Prostate gland (tissue), 2 donors: ENCODE measurements around the gene IPMK. TPM values are rescaled to one million over a fixed set of nuclear protein-coding genes. Genes with fewer than 3 reads are reported as not detected.

Experiments used
- DNase-seq: peaks from one replicate; pipeline ENCODE4 v3.0.0-alpha.2; 2019; ENCODE audit warnings: low spot score
- H3K27ac ChIP-seq, 2 donors: fragments of 200-600 bp; sonication (generic); 2 replicates each; pipeline ENCODE4 v1.5.1; 2017 to 2019
- H3K27me3 ChIP-seq: fragments of 200-600 bp; sonication (generic); replicated peaks from 2 replicates; pipeline ENCODE4 v1.5.1; 2019; ENCODE audit not compliant: insufficient read depth
- H3K36me3 ChIP-seq, 2 donors: fragments of 200-600 bp; sonication (generic); 1 replicate in 1 of 2; 2 replicates in 1 of 2; pipeline versions ENCODE4 v1.5.1 to v1.8.1; 2017 to 2019
- H3K4me1 ChIP-seq: fragments of 200-600 bp; sonication (generic); replicated peaks from 2 replicates; pipeline ENCODE4 v1.5.1; 2019
- H3K4me3 ChIP-seq, 2 donors: fragments of 200-600 bp; sonication (generic); 2 replicates each; pipeline ENCODE4 v1.5.1; 2017 to 2019
- H3K9me3 ChIP-seq: fragments of 200-600 bp; sonication (generic); 2 replicates; pipeline ENCODE4 v1.5.1; 2017
- CTCF ChIP-seq, 4 experiments: fragments of 200-600 bp in 2 of 4; fragments of 450-650 bp in 2 of 4; sonication (generic) in 2 of 4; IDR thresholded peaks; 1 replicate in 3 of 4; 2 replicates in 1 of 4; pipeline ENCODE4 v1.5.1; 2016 to 2019; ENCODE audit warnings: antibody characterized with exemption in 4 of 4, mild to moderate bottlenecking in 2 of 4, moderate library complexity in 2 of 4
- POLR2A ChIP-seq: fragments of 450-650 bp; IDR thresholded peaks from one replicate; pipeline ENCODE4 v1.6.1; 2016; ENCODE audit warnings: antibody characterized with exemption, mild to moderate bottlenecking
- POLR2AphosphoS5 ChIP-seq: sonication (generic); formaldehyde crosslinking; IDR thresholded peaks from one replicate; pipeline ENCODE4 v1.6.1; 2017; ENCODE audit warnings: antibody characterized with exemption
- WGBS: methylation state at CpG from one replicate; pipeline ENCODE4 v1.1.5; 2018; 5-methylcytosine and 5-hydroxymethylcytosine counted together
- intact Hi-C: fragments of 100-400 bp; cut with DNase I; formaldehyde crosslinking; loops from one replicate; pipeline ENCODE4 v1.14.2; 2022
- total RNA-seq, 2 donors: library from RNA; depleted of rRNA; stranded (reverse); fragments of >200 nt; gene quantifications; one replicate each; pipeline ENCODE4 v1.1.0, GENCODE V29; 2016

IPMK gene
- total RNA-seq, 2 donors from 2014 or later = 2.6 to 5.5 TPM

DNA sequence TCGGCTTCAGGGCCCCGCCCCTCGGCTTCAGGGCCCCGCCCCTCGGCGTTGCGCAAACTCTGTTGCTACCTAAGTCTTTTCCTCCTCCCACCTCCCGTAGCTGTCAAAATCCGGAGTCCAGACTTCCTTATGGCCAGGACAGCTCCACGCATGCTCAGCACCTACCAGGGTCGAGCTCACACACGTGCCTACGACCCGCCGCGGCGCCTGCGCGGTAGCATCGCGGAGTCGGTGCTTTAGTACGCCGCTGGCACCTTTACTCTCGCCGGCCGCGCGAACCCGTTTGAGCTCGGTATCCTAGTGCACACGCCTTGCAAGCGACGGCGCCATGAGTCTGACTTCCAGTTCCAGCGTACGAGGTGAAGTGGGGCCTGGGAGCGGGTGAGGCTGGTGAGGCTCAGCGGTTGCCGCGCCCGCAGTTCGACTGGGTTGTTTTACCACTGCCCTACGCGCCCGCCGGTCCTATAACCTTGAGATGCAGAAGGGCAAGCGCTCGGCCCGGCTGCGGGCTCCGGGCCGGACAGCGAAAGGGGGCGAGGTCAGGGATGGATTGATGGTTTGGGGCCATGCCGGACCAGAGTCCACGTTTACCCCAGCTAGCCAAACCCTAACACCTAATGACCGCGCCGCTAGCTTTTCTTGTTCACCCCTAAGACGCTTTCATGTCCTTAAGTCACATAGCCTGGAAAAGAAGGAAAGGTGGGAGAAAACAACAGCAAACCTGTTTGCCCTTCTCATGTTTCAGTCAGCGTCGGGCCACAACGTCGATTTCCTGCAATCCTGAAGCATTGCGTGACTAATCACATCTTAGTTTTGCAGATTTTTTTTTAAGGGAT lies 1.5 kb upstream of the IPMK start, which contains the start of gene CISD1:
Gene CISD1 (plus strand): TSS at position 217 of the 836 bp plus-strand sequence. CDS start 112 bp downstream, at position 329.
- intact Hi-C loops = no loop called here
- TF ChIP-seq POLR2A = peak; percentile 76
- TF ChIP-seq POLR2AphosphoS5 = peak; percentile 98
- TF ChIP-seq CTCF (IDR thresholded peaks at IDR 0.05) = no peak

DNA sequence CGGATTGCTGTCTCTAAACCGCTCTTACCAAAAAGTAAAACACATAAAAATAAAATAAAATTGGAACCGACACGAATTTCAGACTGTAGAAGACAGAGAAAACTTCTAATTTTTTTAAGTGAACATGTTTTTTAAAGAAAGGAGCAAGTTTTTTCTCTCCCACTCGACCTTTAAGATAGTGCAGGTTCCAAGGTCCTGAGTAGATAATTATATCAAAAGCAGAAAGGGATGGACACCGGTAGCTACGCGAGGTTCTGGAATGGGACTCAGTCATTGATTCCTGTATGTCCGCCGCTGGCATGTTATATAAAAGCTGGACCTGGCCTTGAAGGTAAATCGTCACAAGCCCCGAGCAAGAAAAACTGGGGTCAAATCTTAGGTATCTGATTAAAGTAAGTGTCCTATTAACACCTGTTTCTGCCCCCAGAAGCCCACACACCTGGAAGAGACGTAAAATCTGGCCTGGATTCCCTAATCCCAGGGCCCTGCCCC lies 806 bp upstream of the IPMK start:
- no peaks in the 10 kb centered on the region for H3K9me3 ChIP-seq
- H3K4me1 ChIP-seq = no peaks in the 10 kb centered on the region
- WGBS = under 1% methylated on average over 13 of the region's 13 CpGs
- no peak for DNase-seq
- peak overlapping the region; percentile 91 to 96 for H3K27ac ChIP-seq
- intact Hi-C loops = no loop called here
- H3K36me3 ChIP-seq = no peaks in the 10 kb centered on the region
- no peaks in the 10 kb centered on the region for H3K27me3 ChIP-seq
- peak overlapping the region; percentile 75 to 91 for H3K4me3 ChIP-seq
- TF ChIP-seq CTCF (IDR thresholded peaks at IDR 0.05) (no peak), POLR2AphosphoS5 (no peak), POLR2A (no peak)

More for the DNA sequence above, 1.5 kb upstream of the IPMK start, which contains the start of gene CISD1:
- Histone ChIP-seq H3K4me1 (no peaks in the 10 kb centered on the region), H3K27ac (peak within 1 kb of the TSS; percentile 91 to 96), H3K27me3 (no peaks in the 10 kb centered on the region), H3K36me3 (no peaks in the 10 kb centered on the region), H3K9me3 (no peaks in the 10 kb centered on the region), H3K4me3 (peak within 1 kb of the TSS; percentile 75 to 91)
- WGBS = under 1% methylated on average over 65 of the region's 66 CpGs
- DNase-seq = peak; percentile 98

DNA sequence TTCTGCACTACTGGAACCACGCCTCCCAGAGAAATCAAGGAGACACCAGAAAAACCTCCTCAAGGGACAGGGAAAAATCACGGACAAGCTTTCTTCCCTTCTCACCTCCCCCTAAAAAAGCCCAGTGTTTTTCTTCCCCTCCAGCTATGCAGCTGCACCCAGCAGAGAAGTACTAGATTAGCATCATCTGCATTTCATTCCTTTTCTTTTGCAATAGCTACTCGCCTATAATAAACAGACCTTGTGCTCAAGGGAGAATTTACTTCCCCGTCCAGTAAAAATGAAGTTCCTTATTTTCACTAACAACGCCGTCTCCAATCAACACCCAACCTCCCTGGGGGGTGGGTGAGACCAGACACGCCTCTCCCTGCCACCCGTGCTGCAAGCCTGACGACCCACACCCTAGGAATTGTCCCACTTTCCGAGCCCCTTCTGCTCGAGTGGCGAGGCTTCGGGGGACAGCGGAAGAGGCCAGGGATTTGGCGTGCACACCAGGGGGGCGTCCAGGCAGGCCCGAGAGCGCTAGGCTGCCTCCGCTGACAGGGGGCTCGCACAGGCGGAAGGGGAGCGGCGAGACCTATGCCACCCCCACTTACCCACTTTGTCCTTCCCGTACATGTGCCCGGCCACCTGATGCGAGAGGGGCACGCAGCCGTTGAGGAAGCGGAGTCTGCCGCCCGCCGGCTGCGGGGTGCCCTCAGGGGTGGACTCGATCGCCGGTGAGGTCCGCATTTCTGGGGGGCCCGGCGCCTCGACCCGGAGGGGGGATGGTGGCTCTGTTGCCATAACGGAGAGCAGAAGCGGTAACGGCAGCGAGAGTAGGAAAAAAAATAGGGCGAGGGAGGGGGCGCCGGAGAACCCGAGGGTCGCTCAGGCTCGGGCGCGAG lies 625 bp downstream of the IPMK start:
- Histone ChIP-seq H3K9me3 (no peaks in the 10 kb centered on the region), H3K4me1 (no peaks in the 10 kb centered on the region), H3K36me3 (no peaks in the 10 kb centered on the region), H3K27me3 (no peaks in the 10 kb centered on the region), H3K27ac (peak overlapping the region; percentile 91 to 96), H3K4me3 (peak overlapping the region; percentile 75 to 91)
- intact Hi-C loops = no loop called here
- TF ChIP-seq POLR2AphosphoS5 (peak; percentile 50), CTCF (IDR thresholded peaks at IDR 0.05) (no peak)
- peak; percentile 48 for DNase-seq
- under 1% methylated on average over 52 of the region's 53 CpGs for WGBS

GRCh38 chr10:58266003-58266825 lies 1.5 kb downstream of the IPMK start:
- DNase-seq = no peak
- intact Hi-C loops = no loop called here
- H3K4me1 ChIP-seq = no peaks in the 10 kb centered on the region

More at GRCh38 chr10:58266003-58266825, 1.5 kb downstream of the IPMK start:
- no peaks in the 10 kb centered on the region for H3K9me3 ChIP-seq
- H3K27ac ChIP-seq = peak overlapping the region; percentile 91 to 96
- H3K36me3 ChIP-seq = no peaks in the 10 kb centered on the region
- H3K27me3 ChIP-seq = no peaks in the 10 kb centered on the region
- peak overlapping the region; percentile 75 to 91 for H3K4me3 ChIP-seq
- 14% methylated on average over 14 of the region's 14 CpGs for WGBS
- TF ChIP-seq POLR2AphosphoS5 = peak; percentile 21
- no peak for TF ChIP-seq CTCF (IDR thresholded peaks at IDR 0.05)
